Caco-2 (cell line): Measurements from ENCODE around the gene PRRX2. TPM values are rescaled to one million over a fixed set of nuclear protein-coding genes. Genes with fewer than 3 reads are reported as not detected.

Experiments used
- BruUV-seq: library from RNA; stranded (reverse); fragments of 400-500 nt; replicated peaks from 2 replicates; lab custom pipeline; 2021; lab: Mats Ljungman, UMichigan
- CTCF ChIA-PET: fragments of 300-600 bp; sonication (Branson Sonifier 250); formaldehyde crosslinking; loops from one replicate; lab custom pipeline; 2022; ENCODE audit warnings: antibody characterized with exemption; lab: Charles Lee
- POLR2A ChIA-PET: fragments of 300-600 bp; sonication (Branson Sonifier 250); formaldehyde crosslinking; loops from one replicate; lab custom pipeline; 2022; ENCODE audit warnings: antibody characterized with exemption; lab: Charles Lee
- DNase-seq, 2 experiments: peaks; one replicate each; pipeline versions ENCODE4 v3.0.0 to v3.0.0-alpha.2; 2020 to 2022
- H3K27me3 ChIP-seq: replicated peaks from 2 replicates; pipeline ENCODE4 v1.6.0; 2011; ENCODE audit warnings: low read length; ENCODE audit not compliant: control insufficient read depth, insufficient read depth
- H3K36me3 ChIP-seq: 2 replicates; pipeline ENCODE4 v1.5.1; 2011; ENCODE audit warnings: low read length; ENCODE audit not compliant: control insufficient read depth, insufficient read depth
- H3K4me1 ChIP-seq: fragments of 250-450 bp; sonication (Bioruptor Pico); 2 replicates; pipeline ENCODE4 v1.5.1; 2020; ENCODE audit warnings: mild to moderate bottlenecking
- H3K4me3 ChIP-seq: 2 replicates; pipeline ENCODE4 v1.5.1; 2011; ENCODE audit warnings: low read depth, mild to moderate bottlenecking, control low read depth, low read length
- H3K9me3 ChIP-seq: fragments of 250-450 bp; sonication (Bioruptor Pico); 2 replicates; pipeline ENCODE4 v1.5.1; 2020; ENCODE audit warnings: mild to moderate bottlenecking, moderate library complexity
- H3K27ac Mint-ChIP-seq: one replicate; pipeline ENCODE4 v1.8.0; 2022; ENCODE audit warnings: mixed read lengths; ENCODE audit not compliant: unreplicated experiment
- H3K27me3 Mint-ChIP-seq: one replicate; pipeline ENCODE4 v1.8.0; 2022; ENCODE audit warnings: mixed read lengths; ENCODE audit not compliant: insufficient read depth, unreplicated experiment
- H3K36me3 Mint-ChIP-seq: one replicate; pipeline ENCODE4 v1.8.0; 2022; ENCODE audit warnings: mild to moderate bottlenecking, mixed read lengths; ENCODE audit not compliant: insufficient read depth, unreplicated experiment
- H3K4me1 Mint-ChIP-seq: one replicate; pipeline ENCODE4 v1.8.0; 2022; ENCODE audit warnings: low read depth, mixed read lengths; ENCODE audit not compliant: unreplicated experiment
- H3K4me3 Mint-ChIP-seq: one replicate; pipeline ENCODE4 v1.8.0; 2022; ENCODE audit warnings: mild to moderate bottlenecking, moderate library complexity, mixed read lengths; ENCODE audit not compliant: unreplicated experiment
- H3K9me3 Mint-ChIP-seq: one replicate; pipeline ENCODE4 v1.8.0; 2022; ENCODE audit warnings: mixed read lengths; ENCODE audit not compliant: unreplicated experiment
- CTCF ChIP-seq, 2 experiments: fragments of 200-600 bp in 1 of 2; IDR thresholded peaks; 1 replicate in 1 of 2; 2 replicates in 1 of 2; pipeline versions ENCODE4 v1.5.1 to v1.8.0; 2011 to 2022; ENCODE audit warnings: antibody characterized with exemption in 1 of 2, control low read depth in 1 of 2, inconsistent platforms in 1 of 2, low read depth in 1 of 2, low read length in 1 of 2, mild to moderate bottlenecking in 1 of 2, moderate library complexity in 1 of 2; ENCODE audit not compliant: insufficient read depth in 1 of 2, severe bottlenecking in 1 of 2, unreplicated experiment in 1 of 2
- intact Hi-C: fragments of 100-400 bp; cut with micrococcal nuclease; formaldehyde crosslinking; loops from one replicate; pipeline ENCODE4 v1.10.0; 2022; ENCODE audit not compliant: unreplicated experiment
- total RNA-seq: library from RNA; stranded (reverse); gene quantifications from 2 replicates; pipeline ENCODE4 v1.2.3, GENCODE V29; 2022

PRRX2 gene
- total RNA-seq, 1 experiment from 2014 or later = not detected

- no peak for DNase-seq
- intact Hi-C loops = no loop called here
- Mint-ChIP-seq H3K27me3 (no peaks in the 10 kb centered on the region), H3K4me3 (no peak overlapping the region), H3K4me1 (peaks cover 15% of the 10 kb centered on the region), H3K27ac (peak overlapping the region; percentile 28), H3K36me3 (peaks cover 12% of the 10 kb centered on the region), H3K9me3 (no peaks in the 10 kb centered on the region)
- BruUV-seq = no TSS peak
- H3K9me3 ChIP-seq = no peaks in the 10 kb centered on the region
- TF ChIP-seq CTCF (IDR thresholded peaks at IDR 0.05; ENCODE audit: insufficient read depth in 1 of 2, low read depth in 1 of 2, low read length in 1 of 2, severe bottlenecking in 1 of 2, unreplicated experiment in 1 of 2) = no peak
- ChIA-PET CTCF (interaction anchor here (0.7 kb wide), 1 partner anchor 23 kb away, joined by 4 read pairs; no protein-coding TSS in a partner anchor), POLR2A (no interaction called here)
- no peak overlapping the region for H3K4me3 ChIP-seq
- H3K4me1 ChIP-seq = peaks cover 21% of the 10 kb centered on the region
- H3K27me3 ChIP-seq = no peaks in the 10 kb centered on the region
- no peaks in the 10 kb centered on the region for H3K36me3 ChIP-seq
These were observed 97.8 kb downstream of the PRRX2 start for GRCh38 chr9:129762985-129763926.

- no peaks in the 10 kb centered on the region for H3K9me3 ChIP-seq
- no peak for TF ChIP-seq CTCF (IDR thresholded peaks at IDR 0.05; ENCODE audit: insufficient read depth in 1 of 2, low read depth in 1 of 2, low read length in 1 of 2, severe bottlenecking in 1 of 2, unreplicated experiment in 1 of 2)
- Mint-ChIP-seq H3K4me3 (no peak overlapping the region), H3K27me3 (no peaks in the 10 kb centered on the region), H3K27ac (no peak overlapping the region), H3K4me1 (peaks cover 8% of the 10 kb centered on the region), H3K9me3 (no peaks in the 10 kb centered on the region), H3K36me3 (peaks cover 11% of the 10 kb centered on the region)
- intact Hi-C loops = no loop called here
- no peak overlapping the region for H3K4me3 ChIP-seq
- POLR2A ChIA-PET = no interaction called here
- no peak for DNase-seq
- no peaks in the 10 kb centered on the region for H3K36me3 ChIP-seq
- H3K4me1 ChIP-seq = peaks cover 21% of the 10 kb centered on the region
- H3K27me3 ChIP-seq = no peaks in the 10 kb centered on the region
- BruUV-seq = no TSS peak
- CTCF ChIA-PET = interaction anchor here (1.4 kb wide), 1 partner anchor 13 kb away, joined by 4 read pairs; the partner anchor contains the start of gene PTGES
These were observed 100.4 kb downstream of the PRRX2 start for GRCh38 chr9:129765764-129766317.

GRCh38 chr9:129768486-129768885, 103.0 kb downstream of the PRRX2 start:
- Mint-ChIP-seq H3K9me3 (no peaks in the 10 kb centered on the region), H3K4me1 (no peaks in the 10 kb centered on the region), H3K27me3 (no peaks in the 10 kb centered on the region), H3K4me3 (no peak overlapping the region), H3K36me3 (no peaks in the 10 kb centered on the region), H3K27ac (no peak overlapping the region)
- CTCF ChIA-PET = no interaction called here
- no peak for TF ChIP-seq CTCF (IDR thresholded peaks at IDR 0.05; ENCODE audit: insufficient read depth in 1 of 2, low read depth in 1 of 2, low read length in 1 of 2, severe bottlenecking in 1 of 2, unreplicated experiment in 1 of 2)
- intact Hi-C loops = no loop called here
- no peaks in the 10 kb centered on the region for H3K4me1 ChIP-seq
- no peaks in the 10 kb centered on the region for H3K36me3 ChIP-seq
- POLR2A ChIA-PET = no interaction called here
- DNase-seq = no peak
- no peaks in the 10 kb centered on the region for H3K27me3 ChIP-seq
- no TSS peak for BruUV-seq
- H3K9me3 ChIP-seq = no peaks in the 10 kb centered on the region
- no peak overlapping the region for H3K4me3 ChIP-seq
